HG02981 (cell line): ENCODE data around the gene TRIM28.
"Not testable (repeated sequence)": the region's sequence is repeated elsewhere in the genome, so short reads cannot be mapped to it uniquely, and the experiment has no call there.

Source experiments
- ATAC-seq: cut with Tn5 transposase; IDR thresholded peaks from one replicate; pipeline ENCODE4 v1.9.1; 2021; ENCODE audit warnings: mild to moderate bottlenecking, moderate library complexity; ENCODE audit not compliant: unreplicated experiment

The TRIM28 gene

GRCh38 chr19:58518256-58519086 lies 25.4 kb upstream of the TRIM28 start:
- no peak for ATAC-seq

- ATAC-seq = no peak
Observed at GRCh38 chr19:58519087-58519354, 24.8 kb upstream of the TRIM28 start.

GRCh38 chr19:58519355-58520256 lies 24.3 kb upstream of the TRIM28 start, which contains the start of gene ZBTB45:
Gene ZBTB45 (minus strand): TSS chr19:58519810. CDS start chr19:58517673, 2,137 bp downstream.
- peak; percentile 70 for ATAC-seq

- ATAC-seq = no peak
Observed at GRCh38 chr19:58520257-58520599, 23.6 kb upstream of the TRIM28 start.

- no peak for ATAC-seq
Observed at GRCh38 chr19:58521651-58522050, 22.2 kb upstream of the TRIM28 start.

DNA sequence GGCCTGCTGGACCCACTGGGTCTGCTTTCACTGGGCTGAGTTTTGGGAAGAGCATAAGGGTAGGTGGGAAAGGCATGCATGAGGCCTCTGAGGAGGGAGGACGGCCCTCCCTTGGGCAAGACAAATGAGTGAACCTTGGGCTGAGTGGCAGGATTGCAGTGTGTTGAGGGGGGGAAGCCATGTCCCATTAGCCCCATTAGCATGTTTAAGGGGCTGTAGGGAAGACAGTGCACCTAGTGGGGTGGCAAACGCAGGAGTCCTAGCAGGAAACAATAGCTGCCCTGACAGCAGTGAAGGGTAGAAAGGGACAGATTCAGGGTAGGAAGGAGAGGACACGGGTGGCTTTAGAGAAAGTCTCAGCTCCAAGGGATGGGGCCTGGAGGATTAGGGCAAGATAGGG lies 21.2 kb upstream of the TRIM28 start:
- ATAC-seq = no peak

DNA sequence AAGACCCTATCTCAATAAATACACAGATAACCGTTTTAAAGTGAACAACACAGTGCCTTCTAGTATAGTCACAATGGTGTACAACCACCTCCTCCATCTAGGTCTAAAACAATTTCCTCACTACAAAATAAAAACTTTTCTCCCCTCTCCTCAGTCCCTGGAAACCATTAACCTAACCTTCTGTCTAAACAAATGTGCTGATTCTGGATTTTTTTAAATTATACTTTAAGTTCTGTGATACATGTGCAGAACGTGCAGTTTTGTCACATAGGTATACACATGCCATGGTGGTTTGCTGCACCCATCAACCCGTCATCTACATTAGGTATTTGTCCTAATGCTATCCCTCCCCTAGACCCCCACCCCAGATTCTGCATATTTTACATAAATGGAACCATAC lies 14.5 kb upstream of the TRIM28 start:
- no peak for ATAC-seq

DNA sequence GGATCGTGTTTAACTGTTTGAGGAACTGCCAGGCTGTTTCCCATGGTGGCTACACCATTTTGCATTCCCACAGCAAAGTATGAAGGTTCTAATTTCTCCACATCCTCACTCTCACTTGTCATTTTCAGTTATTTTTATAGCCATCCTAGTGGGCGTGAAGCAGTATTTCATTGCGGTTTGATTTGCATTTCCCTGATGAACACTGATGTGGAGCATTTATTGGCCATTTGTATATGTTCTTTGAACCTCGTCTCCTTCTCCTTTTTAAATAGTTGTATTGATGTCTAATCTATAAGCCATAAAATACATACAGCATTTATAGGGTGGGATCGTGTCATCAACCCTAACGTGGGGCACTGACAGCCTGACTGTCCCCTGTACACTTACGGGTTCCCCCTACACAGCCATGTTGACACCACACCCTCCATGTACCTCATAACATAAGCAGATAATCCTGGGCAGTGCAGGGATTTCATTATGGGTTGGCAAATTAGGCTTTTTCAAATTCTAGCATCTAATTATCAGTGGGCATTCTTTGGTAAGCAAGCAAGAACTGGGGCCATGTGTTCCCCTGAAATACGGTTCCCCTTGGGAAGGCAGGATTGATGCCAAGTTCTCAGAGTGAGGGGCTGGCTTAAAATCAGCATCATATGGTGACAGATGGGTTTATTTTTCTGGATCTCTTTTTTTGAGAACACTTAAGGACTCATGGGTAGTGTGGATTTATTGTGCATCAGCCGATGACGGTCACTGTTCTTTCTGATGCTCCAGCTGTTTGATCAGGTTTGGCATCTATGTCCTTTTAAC lies 12.6 kb upstream of the TRIM28 start:
- ATAC-seq = no peak

GRCh38 chr19:58535857-58536256 lies 8.0 kb upstream of the TRIM28 start:
- ATAC-seq = no peak

DNA sequence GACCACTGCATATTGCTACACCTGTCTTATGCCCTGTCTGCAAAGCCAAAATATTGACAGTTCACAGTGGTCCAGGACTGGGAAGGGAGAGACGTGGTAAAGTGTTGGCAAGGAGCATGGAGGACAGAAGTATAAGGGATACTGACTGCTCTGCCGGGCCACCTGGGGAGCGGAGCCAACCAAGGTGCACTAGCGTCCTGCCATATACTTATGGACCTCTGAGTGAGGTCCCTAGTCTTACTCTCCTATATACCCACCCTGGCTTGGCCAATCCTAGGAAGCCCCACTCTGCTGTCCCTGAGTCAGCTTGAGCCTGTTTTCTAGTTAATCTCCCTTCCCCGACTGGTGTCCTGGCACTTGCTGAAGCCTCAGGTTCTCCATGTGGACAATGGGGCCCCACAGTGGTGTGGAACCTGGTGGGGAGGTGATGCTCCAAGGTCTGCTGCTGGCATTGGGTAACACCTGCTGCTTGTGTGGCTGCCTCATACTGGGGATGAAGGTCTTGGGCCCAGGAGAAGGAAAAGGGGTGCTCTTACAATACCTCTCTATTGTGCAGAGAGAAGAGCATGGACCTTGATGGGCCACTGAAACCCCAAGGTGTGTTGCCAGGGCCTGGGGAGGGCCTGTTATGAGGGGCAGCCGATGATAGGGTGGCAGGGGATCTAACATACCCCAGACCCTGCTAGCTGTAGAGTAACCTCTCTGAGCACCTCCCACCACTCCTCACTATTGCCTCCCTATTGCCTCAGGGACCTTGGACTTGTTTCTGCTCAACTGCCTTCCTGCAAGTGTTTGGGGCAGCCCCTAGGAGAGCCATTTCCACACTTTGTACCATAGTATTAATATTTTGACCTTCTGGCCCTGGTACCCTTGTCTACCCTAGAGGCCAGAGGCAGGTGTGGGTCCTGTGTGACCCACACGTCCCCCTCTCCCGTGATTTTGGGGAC lies 6.7 kb upstream of the TRIM28 start:
- ATAC-seq = no peak

- ATAC-seq = no peak
Observed at GRCh38 chr19:58538257-58539168, 5.4 kb upstream of the TRIM28 start.

- not testable (repeated sequence) for ATAC-seq
Observed at GRCh38 chr19:58539169-58539559, 4.7 kb upstream of the TRIM28 start.

DNA sequence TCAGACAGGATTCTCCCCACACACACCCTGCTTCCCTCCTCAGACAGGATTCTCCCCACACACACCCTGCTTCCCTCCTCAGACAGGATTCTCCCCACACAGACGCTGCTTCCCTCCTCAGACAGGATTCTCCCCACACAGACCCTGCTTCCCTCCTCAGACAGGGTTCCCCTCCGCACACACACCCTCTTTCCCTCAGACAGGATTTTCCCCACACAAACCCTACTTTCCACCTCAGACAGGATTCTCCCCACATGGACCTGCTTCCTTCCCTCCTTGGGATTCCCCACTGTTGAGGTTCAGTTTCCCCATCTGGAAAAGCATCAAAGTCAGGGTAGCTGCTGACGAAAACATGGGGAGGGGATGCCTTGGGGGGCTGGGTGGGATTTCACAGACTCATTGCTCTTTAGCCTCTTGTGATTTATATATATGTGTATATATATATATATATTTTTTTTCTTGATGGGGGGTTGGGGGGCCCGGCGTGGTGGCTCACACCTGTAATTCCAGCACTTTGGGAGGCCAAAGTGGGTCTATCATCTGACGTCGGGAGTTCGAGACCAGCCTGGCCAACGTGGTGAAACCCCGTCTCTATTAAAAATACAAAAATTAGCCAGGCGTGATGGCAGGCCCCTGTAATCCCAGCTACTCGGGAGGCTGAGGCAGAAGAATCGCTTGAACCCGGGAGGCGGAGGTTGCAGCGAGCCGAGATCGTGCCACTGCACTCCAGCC lies 1.1 kb upstream of the TRIM28 start:
- ATAC-seq = not testable (repeated sequence)

GRCh38 chr19:58544591-58545285 lies 874 bp downstream of the TRIM28 start:
- ATAC-seq = peak; percentile 41

GRCh38 chr19:58545286-58546018 lies 1.6 kb downstream of the TRIM28 start:
- no peak for ATAC-seq

DNA sequence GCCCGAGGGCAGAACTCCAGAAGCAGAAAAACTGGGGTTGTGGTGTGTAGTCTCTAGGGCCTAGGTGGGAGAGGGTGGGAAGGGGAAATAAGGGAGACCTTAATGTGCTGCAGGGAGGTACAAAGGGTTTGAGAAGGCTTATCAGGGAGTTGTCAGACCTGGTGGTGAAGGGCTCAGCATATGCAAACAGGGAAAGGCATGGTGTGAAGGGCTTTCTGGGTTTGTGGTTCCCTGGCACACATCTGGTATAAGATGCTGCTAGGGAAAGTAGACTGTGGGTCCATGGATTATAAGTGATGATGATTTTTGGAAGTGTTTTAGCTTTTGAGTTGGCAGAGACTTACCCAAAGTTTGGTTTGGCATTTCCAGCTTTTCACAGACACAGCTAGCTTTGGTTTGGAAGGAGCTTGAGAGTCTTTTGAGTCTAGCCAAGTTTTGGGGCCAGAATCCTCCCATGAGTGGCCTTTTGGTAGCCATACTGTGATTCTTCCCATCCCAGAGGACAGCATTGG lies 2.2 kb downstream of the TRIM28 start:
- ATAC-seq = no peak
